DMS79 (cell line): ENCODE results near the gene IPMK.
"Not testable (repeated sequence)": the region's sequence is repeated elsewhere in the genome, so short reads cannot be mapped to it uniquely, and the experiment has no call there.

Experiments
- DNase-seq: peaks from one replicate; lab custom pipeline; 2025; lab: John Stamatoyannopoulos, UW

The IPMK gene

DNA sequence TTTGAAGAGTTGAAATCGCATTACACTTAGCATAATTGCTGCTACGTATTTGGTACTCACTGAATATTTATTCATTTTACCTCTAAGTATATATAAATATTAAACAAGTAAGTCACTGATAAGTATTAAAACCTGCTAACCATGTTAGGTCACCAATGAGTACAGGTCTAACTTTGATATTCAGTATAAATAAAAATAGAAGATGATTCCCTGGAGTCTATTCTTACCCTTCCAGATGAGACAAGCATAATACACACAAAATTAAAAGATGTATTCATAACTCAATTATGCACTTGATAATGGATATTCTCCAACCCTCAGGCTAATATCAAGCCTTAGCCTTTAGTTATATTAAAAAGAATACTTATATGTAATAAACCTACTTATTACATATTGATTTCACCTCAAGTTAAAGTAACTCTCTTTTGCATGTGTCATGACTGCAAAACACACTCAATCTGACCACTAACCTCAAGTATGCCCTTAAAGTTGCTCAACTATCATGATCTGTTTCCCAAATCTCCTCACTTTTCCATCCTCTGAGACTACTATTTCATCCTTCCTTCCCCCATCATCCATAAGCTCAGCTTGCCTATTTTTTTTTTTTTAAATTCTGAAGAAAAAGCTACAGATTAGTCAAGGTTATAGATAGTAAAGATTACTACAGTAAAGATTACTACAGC, 46.8 kb downstream of the IPMK start:
- DNase-seq: no peak

DNA sequence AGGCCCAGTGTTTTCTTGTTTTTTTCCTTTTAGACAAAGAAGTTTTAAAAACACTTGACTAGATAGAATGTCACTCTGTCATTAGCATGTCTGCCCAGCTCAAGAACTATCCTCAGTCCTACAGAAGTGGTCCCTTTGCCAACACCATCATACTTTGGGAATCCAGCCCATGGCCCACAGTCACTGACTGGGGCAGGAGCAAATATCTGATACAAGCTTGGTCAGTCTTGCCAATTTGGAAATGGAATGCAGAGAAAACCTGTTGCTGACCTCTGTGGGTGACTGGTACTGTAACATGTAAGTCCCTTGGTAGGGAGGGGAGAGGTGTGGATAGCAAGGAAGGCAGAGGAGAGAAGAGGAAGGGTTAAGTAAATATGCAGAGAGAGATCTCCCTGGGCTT, 47.8 kb downstream of the IPMK start:
- DNase-seq: no peak

DNA sequence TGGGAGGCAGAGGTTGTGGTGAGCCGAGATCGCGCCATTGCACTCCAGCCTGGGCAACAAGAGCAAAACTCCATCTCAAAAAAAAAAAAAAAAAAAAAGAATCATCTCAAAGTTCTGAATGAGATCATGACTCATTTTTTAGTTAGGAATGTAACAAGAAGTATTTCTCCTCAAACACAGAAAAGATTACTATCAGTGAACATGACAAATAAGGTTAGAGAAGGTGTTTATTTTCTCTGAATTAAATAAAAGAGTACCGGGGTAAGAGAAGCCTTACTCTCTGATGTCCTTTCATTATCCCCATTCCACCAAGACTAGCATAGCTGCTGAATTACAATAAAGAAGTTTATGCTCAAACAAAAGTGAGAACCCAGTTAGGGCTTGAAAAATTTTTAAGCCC, 50.1 kb downstream of the IPMK start:
- DNase-seq: no peak

DNA sequence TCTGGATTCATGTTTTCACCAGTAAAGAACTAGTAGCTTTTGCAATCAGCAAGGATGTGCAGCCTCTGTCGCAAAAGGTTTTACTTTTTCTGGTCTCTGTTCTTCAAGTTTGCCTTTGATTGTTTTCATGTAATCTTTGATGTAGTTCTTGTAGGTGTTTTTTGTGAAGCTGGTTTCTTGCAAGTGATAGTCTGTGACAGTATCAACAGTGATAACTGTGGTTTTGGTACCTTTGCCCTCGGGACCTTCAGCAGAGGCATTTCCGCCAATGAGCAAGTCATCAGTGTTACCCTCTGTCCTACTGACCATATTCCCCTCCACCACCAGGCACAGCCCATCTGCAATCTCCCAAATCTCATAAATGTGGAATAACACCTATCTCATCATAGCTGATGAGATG, 55.1 kb downstream of the IPMK start:
- no peak for DNase-seq

DNA sequence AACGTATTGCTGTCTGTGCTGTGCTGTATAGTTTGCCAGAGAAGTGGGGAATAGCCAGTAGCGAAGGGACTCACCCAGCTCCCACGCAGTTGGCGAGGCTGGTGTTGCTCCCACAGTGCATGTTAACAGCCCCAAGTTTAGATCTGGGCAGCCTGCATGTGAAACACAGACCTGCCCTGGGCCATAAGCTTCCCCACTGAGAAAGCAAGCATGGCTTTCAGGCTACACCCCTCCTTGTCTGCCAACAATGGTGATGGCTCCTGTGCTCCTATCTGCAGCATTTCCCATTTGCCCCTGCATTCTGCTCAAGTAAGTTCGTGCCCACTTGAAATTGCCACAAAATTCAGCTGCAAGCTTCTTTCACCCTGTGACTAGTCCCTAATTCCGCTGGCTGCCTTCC, 57.5 kb downstream of the IPMK start:
- DNase-seq: no peak

DNA sequence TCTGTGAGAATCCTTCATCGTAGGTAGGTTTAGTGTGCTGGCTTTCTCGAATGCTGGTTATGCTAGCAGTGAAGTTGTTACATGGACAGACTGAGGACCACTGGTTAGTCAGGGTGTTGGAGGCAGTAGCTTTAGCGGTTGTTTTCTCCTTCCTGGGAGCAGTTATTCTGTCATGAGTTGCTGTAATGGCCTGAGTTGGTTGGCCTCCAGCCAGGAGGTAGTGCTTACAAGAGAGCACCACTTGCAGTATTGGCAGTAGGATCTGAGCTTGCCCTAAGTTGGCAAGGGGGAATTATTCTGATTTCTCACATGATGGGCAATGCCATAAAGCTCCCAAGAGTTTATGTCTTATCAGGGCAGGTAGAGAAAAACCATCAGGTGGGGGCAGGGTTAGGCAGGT, 58.0 kb downstream of the IPMK start:
- DNase-seq: no peak

DNA sequence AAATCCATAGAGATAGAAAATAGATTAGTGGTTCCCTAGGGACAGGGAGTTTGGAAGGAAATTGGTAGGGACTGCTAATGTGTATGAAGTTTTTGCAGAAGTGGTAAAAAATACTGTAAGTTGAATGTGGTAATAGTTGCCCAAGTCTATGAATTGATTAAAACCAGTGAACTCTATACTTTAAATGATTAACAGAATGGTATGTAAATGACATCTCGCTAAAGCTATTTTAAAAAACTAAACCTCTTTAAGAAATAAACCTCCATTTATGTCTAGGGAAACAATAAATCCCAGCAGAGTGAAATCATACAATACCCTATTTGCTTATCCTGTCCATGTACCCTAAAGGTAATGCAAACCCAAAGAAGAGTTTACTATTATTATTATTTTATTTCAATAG, 61.4 kb downstream of the IPMK start:
- no peak for DNase-seq

DNA sequence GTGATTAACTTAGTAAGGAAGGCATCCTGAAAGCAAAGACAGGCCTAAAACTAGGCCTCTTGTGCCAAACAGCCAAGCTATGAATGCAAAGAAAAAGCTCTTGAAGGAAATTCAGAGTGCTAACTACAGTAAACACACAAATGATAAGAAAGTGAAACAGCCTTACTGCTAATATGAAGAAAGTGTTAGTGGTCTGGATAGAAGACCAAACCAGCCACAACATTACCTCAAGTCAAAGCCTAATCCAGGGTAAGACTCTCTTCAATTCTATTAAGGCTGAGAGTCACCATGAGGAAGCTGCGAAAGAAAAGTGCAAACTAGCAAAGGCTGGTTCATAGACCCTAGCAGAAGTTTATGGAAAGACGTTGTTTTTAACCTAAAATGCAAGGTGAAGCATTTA, 66.0 kb downstream of the IPMK start:
- no peak for DNase-seq

DNA sequence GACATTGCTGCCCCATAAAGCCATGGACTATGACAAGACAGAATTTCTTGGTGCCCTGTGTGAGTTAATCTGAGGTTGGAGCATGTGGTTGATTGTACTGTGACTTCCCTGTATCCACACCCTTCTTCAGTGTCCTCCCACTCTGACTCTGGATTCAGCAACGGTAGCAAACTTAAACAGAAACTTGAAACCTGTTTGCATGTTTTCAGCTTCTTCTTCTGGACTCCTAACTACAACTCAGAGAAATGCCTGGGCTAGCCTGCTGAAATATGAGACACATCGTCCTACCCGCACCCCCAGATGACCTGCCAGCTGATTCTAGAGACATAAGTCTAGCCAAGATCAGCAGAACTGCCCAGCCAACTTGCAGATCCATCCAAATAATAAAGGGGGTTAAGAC, 78.4 kb downstream of the IPMK start:
- no peak for DNase-seq

DNA sequence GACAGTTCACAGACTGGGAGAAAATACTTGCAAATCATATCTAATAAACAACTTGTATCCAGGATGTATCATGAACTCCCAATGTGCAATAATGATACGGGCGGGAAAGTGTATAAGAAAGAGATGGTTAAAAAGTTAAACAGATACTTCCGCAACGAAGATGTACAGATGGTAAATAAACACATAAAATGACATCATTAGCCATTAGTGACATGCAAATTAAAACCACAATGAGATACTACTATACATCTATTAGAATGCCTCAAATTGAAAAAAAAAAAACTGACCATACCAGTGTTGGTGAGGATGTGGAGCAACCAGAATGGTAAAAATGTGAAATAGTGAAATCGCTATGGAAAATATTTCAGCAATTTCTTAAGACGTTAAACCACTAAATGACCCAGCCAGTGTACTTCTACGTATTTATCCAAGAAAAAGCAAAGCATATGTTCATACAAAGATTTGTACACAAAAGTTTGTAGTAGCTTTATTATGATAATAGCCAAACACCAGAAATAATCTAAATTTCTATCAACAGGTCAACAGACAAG, 83.5 kb downstream of the IPMK start:
- DNase-seq: no peak

DNA sequence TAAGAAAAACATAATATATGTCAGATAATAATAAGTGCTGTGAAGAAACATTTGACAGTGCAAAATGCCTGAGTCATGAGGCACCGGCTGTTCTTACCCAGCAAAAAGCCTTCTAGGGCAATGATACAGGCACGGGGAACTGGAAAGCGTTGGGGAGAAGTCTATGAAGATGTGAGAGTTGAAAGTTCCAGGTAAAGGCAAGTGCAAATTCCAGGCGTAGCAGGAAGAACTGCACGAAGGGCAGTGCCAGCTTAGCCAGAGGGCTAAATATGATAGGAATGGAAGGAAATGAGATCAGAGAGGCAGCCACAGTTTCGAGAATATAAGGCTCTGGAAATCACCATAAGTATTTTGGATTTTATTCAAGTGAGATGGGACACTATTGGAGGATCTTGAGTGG, 87.0 kb downstream of the IPMK start:
- DNase-seq: no peak

DNA sequence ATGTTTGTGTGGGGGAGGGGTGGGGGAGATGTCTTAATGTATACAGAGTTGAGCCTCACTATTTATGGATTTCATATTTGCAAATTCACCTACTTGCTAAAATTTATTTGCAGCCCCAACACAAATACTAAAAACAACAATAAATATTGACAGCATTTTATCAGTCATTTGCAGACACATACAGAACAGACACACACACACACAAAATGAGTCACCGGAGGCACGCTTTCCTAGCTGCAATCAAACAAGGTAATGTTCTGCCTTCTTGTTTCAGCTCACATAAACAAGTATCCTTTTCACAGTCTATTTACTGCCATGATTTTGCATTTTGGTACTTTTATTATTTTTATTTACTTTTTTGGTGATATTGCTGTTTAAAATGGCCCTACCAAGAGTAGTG, 88.5 kb downstream of the IPMK start:
- DNase-seq: no peak

DNA sequence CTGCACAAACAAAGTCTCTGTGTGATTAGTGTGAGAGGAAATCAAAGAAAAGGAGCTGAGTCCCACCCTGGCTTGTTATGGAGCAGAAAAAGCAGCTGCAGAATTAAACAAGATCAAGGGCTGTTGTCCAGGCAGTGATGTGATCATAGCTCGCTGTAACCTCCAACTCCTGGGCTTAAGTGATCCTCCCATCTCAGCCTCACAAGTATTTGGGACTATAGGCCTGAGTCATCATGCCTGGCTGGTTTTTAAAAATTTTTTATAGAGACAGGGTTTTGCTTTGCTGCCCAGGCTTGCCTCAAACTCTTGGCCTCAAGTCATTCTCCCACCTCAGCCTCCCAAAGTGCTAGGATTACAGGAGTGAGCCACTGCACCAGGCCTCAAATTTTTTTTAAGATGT, 88.9 kb downstream of the IPMK start:
- no peak for DNase-seq

DNA sequence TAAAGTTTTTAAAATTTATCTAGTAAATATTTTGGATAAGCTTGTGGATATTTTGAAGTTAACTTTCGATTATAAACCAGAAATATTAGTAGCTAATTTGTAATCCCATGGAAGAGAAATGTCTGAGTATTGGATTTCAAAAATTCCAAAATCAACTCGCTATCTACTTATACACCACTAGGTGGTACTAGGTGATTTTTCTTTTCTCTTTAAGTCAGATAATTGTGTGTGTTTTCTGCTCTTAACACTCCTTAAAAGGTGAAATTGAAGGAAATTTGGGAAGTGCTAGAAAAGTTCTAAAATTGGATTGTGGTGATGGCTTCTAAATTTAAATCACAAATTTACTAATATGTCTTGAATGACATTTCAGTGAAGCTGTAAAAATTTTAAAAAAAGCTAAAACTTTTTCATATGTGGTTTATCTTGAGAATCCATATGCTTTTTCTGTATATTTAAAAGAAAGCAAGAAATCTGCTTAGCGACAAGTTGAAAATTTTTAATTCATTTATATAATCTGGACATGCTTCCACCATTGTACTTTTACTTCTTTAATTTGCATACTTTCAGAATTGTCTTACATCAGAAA, 90.2 kb downstream of the IPMK start:
- DNase-seq: no peak

DNA sequence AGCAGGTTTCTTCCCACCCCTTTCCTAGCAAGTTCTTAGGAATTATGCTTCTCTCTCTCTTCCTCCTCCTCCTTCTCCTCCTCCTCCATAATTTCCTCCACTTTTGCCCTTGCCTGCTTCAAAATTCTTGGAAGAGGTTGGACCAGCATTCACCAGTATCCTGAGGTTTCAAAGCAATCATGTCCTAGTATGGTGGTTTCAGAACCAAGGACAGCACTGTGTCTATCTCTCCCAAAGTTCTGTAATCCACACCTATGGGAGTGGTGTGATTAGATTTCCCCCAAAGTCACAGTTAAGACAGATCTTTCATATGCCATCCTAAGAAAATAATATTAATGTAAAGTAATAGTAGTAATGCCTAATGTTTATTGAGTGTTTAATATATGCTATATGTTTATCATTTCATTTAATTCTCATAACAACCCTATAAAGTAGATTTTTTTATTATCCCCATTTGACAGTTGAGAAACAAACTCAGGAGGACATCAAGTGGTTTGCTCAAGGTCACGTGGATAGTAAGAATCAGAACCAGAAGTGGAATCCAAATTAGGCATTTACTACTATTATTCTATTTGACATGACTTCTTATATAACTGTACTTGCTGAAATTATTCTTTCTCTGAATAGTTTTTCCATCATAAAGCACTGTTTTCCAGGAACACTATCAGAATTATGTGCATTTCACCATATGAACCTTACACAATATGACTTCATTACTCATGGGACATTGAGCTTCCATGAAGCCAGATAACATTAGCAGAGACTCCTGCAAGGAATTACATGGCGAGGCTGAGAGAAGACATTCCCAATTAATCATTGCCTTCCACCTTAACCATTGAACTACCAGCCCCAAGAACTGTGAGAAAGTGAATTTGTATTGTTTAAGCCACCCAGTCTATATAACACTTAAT, 91.4 kb downstream of the IPMK start:
- no peak for DNase-seq

DNA sequence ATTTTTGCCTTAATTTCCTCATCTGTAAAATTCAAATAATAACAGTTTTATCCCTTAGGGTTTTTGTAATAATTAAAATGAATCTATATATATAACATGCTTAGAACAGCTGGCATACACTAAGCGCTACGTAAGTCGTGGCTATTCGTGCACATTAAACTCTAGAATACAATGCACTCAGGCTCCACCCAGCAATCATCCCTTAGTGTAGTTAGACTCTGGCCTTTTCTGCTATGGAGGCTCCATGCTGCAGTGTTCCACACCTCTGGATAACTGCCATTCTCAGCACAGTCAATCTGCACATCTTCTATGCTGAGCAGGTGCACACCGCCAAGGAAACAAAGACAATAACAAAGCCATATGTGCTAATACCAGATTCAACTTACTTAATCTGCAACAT, 92.9 kb downstream of the IPMK start:
- no peak for DNase-seq

DNA sequence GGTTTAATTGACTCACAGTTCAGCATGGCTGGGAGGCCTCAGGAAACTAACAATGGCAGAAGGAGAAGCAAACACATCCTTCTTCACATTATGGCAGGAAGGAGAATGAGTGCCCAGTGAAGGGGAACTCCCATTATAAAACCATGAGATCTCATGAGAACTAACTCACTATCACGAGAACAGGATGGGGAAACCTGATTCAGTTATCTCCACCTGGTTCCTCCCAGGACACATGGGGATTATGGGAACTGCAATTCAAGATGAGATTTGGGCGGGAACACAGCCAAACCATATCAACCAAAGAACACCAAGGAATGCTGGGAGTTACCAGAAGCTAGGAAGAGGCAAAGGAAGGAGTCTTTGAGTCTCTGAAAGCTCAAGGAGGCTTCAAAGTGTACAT, 94.3 kb downstream of the IPMK start:
- DNase-seq: no peak

DNA sequence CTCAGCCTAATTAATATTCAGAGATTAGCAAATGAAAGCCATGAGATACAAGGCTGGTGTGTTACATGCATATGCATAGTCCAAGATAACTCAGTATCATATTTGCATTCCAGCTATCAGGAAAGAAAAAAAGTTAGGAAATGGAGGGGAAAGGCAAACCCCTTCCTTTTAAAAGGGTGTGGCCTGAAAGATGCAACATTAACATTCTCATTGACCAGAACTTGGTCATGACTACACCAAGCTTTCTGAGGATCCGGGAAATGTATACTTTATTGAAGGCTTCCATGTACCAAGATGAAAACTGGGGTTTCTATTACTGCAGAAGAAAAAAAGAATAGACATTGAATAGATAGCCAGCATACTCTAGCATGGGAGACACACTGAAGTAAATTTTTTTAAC, 96.5 kb downstream of the IPMK start:
- no peak for DNase-seq

DNA sequence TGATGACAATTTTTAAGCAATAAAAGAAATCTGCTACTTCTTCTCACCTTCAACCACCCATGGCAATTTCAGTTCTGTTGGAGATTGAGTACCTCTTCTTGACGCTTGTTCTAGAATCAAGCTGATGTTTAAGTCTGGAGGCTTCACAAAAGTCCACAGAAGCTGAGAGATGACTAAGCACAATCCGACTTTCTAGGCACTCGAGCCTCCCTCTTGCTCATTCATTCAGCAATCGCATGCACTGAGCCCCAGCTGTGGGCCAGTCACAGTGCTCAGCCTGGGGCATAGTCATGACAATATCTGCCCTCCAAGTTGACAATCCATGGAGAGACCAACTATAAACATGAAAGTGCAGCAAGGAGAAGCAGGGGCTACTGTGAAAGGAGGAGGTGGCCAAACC, 103.2 kb downstream of the IPMK start:
- DNase-seq: no peak

DNA sequence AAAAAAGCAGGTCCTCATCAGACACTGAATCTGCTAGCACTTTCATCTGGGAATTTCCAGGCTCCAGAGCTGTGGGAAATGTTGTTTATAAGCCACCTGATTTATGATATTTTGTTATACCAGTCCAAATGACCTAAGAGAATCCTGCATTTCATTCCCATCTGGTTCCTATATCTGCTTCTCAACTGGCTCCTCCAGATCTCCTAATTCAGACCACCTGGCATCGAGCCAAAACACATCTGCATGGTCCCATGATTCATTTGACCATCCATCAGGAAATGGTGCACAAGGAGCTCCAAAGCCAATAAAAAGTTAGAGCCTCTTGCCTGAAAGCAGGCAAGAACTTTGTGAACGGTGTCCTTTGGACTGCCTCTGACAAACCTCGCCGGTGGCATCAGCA, 108.9 kb downstream of the IPMK start:
- no peak for DNase-seq

DNA sequence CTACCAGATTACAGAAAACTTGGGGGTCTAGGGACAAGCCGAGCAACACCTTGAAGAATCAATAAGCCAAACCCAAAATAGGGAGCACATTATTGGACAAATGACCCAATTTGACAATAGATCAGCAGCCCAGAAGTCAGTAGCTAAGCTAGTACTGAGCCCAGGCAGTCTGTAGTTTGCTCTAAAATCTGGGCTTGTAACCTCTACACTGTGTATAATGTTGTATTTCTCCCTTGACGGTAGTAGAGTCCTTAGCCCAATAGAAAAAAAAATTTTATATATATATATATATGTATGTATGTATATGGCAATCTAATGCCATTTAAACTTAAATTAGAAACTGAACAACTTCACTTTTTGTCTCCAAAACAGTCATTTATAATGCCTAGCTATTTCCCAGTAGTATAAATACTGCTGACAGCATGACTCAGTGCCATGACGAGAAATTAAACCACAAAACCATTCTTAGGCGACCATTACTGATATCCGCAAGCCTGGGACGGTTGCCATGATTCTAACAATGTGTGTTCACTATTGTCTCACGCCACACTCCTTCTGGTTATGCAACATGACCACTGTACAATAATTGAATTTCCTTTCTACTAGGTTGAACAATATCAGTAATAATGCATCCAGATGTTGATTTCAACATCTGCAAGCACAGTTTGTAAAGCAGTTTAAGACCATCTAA, 110.5 kb downstream of the IPMK start:
- DNase-seq: no peak

DNA sequence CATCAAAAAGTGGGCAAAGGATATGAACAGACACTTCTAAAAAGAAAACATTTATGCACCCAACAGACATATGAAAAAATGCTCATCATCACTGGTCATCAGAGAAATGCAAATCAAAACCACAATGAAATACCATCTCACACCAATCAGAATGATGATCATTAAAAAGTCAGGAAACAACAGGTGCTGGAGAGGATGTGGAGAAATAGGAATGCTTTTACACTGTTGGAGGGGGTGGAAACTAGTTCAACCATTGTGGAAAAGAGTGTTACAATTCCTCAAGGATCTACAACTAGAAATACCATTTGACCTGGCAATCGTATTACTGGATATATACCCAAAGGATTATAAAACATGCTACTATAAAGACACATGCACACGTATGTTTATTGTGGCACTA, 111.8 kb downstream of the IPMK start:
- not testable (repeated sequence) for DNase-seq
